HCT116 (cell line): ENCODE results near the gene IFI16. TPM values are rescaled to one million over a fixed set of nuclear protein-coding genes. Genes with fewer than 3 reads are reported as not detected.

Experiments used
- ATAC-seq: fragments of 200-7000 bp; cut with Tn5 transposase; 2 replicates; pipeline ENCODE4 v1.9.1; 2020; ENCODE audit warnings: mild to moderate bottlenecking, moderate library complexity
- BruUV-seq: library from RNA; stranded (reverse); fragments of 400-500 nt; replicated peaks from 2 replicates; lab custom pipeline; 2021; lab: Mats Ljungman, UMichigan
- CTCF ChIA-PET: fragments of 300-600 bp; sonication (Branson Sonifier 250); formaldehyde crosslinking; loops from one replicate; lab custom pipeline; 2021; ENCODE audit warnings: antibody characterized with exemption; lab: Charles Lee
- POLR2A ChIA-PET: fragments of 300-600, 350-600 bp; sonication (Branson Sonifier 250); formaldehyde crosslinking; loops from one replicate; lab custom pipeline; 2021; ENCODE audit warnings: antibody characterized with exemption; lab: Charles Lee
- RAD21 ChIA-PET, 2 experiments: fragments of 300-600 bp; sonication (Branson Sonifier 250); formaldehyde crosslinking; loops; one replicate each; lab custom pipeline; 2023; ENCODE audit warnings: low total read pairs in 2 of 2; ENCODE audit not compliant: uncharacterized antibody in 2 of 2, unreplicated experiment in 2 of 2, low non-redundant PET in 1 of 2; lab: Charles Lee
- DNase-seq: peaks from one replicate; pipeline ENCODE4 v3.0.0-alpha.2; 2010; ENCODE audit warnings: low read depth, low spot score
- H2AFZ ChIP-seq: fragments of 200-600 bp; shearing (Covaris generic), sonication (generic); 2 replicates; pipeline ENCODE4 v1.6.1; 2017; ENCODE audit warnings: low read depth, mixed run types, mixed read lengths, antibody characterized with exemption, low read length; ENCODE audit not compliant: poor library complexity, severe bottlenecking
- H3K27ac ChIP-seq: 2 replicates; pipeline ENCODE4 v1.5.1; 2012; ENCODE audit warnings: low read depth, low read length
- H3K27me3 ChIP-seq: fragments of 200-600 bp; sonication (generic); 2 replicates; pipeline ENCODE4 v1.6.1; 2016; ENCODE audit warnings: mixed run types, low read length, mixed read lengths; ENCODE audit not compliant: insufficient read depth
- H3K36me3 ChIP-seq, 2 experiments: fragments of 200-500 bp in 1 of 2; fragments of 200-600 bp in 1 of 2; sonication (Bioruptor generic) in 1 of 2; sonication (generic) in 1 of 2; 2 replicates each; pipeline versions ENCODE4 v1.5.1 to v1.6.1; 2014 to 2016; ENCODE audit warnings: low read length in 2 of 2, inconsistent platforms in 1 of 2, mixed read lengths in 1 of 2, mixed run types in 1 of 2; ENCODE audit not compliant: insufficient read depth in 2 of 2, control insufficient read depth in 1 of 2
- H3K4me1 ChIP-seq, 2 experiments: fragments of 200-600 bp in 1 of 2; sonication (generic) in 1 of 2; 2 replicates each; pipeline versions ENCODE4 v1.5.1 to v1.6.1; 2012 to 2017; ENCODE audit warnings: low read length in 2 of 2, inconsistent platforms in 1 of 2, mild to moderate bottlenecking in 1 of 2, mixed read lengths in 1 of 2, mixed run types in 1 of 2, moderate library complexity in 1 of 2; ENCODE audit not compliant: insufficient read depth in 2 of 2, control insufficient read depth in 1 of 2
- H3K4me2 ChIP-seq: fragments of 200-600 bp; sonication (generic); 2 replicates; pipeline ENCODE4 v1.6.1; 2017; ENCODE audit warnings: mixed run types, low read length, mixed read lengths
- H3K4me3 ChIP-seq, 2 experiments: fragments of 200-600 bp in 1 of 2; sonication (generic) in 1 of 2; replicated peaks in 1 of 2; 2 replicates each; pipeline ENCODE4 v1.5.1; 2011 to 2016; ENCODE audit warnings: low read length in 2 of 2, control low read depth in 1 of 2, low read depth in 1 of 2, mild to moderate bottlenecking in 1 of 2, mixed read lengths in 1 of 2, mixed run types in 1 of 2
- H3K79me2 ChIP-seq: fragments of 200-600 bp; sonication (generic); 2 replicates; pipeline ENCODE4 v1.6.1; 2017; ENCODE audit warnings: mild to moderate bottlenecking, mixed run types, low read length, moderate library complexity, mixed read lengths; ENCODE audit not compliant: insufficient read depth
- H3K9ac ChIP-seq: fragments of 200-600 bp; sonication (generic); 2 replicates; pipeline ENCODE4 v1.6.1; 2016; ENCODE audit warnings: low read length, mixed read lengths
- H3K9me2 ChIP-seq: fragments of 200-600 bp; sonication (generic), shearing (Covaris generic); 2 replicates; pipeline ENCODE4 v1.6.1; 2017; ENCODE audit warnings: mixed run types, mild to moderate bottlenecking, moderate library complexity; ENCODE audit not compliant: insufficient read depth
- H3K9me3 ChIP-seq, 2 experiments: fragments of 200-500 bp in 1 of 2; fragments of 200-600 bp in 1 of 2; sonication (Bioruptor generic) in 1 of 2; sonication (generic) in 1 of 2; 2 replicates each; pipeline ENCODE4 v1.6.1; 2014 to 2017; ENCODE audit warnings: low read length in 2 of 2, mixed read lengths in 2 of 2, inconsistent platforms in 1 of 2, low read depth in 1 of 2, mild to moderate bottlenecking in 1 of 2, mixed run types in 1 of 2, moderate library complexity in 1 of 2; ENCODE audit not compliant: control insufficient read depth in 1 of 2, insufficient read depth in 1 of 2
- H4K20me1 ChIP-seq: fragments of 200-600 bp; sonication (generic), shearing (Covaris generic); 2 replicates; pipeline ENCODE4 v1.6.1; 2017; ENCODE audit warnings: mixed run types, mild to moderate bottlenecking, moderate library complexity; ENCODE audit not compliant: insufficient read depth
- CBX3 ChIP-seq: IDR thresholded peaks from 2 replicates; pipeline ENCODE4 v1.6.1; 2012; ENCODE audit warnings: low read depth
- FOSL1 ChIP-seq: IDR thresholded peaks from 2 replicates; pipeline ENCODE4 v1.6.1; 2012; ENCODE audit warnings: low read depth
- MAX ChIP-seq: IDR thresholded peaks from 2 replicates; pipeline ENCODE4 v1.6.1; 2012
- REST ChIP-seq: IDR thresholded peaks from 2 replicates; pipeline ENCODE4 v1.6.1; 2012; ENCODE audit warnings: low read depth
- intact Hi-C: fragments of 100-400 bp; cut with micrococcal nuclease; formaldehyde crosslinking; loops from 2 replicates; pipeline ENCODE4 v1.10.0; 2022
- total RNA-seq: library from RNA; stranded (reverse); gene quantifications from one replicate; pipeline ENCODE4 v1.2.1, GENCODE V29; 2021; ENCODE audit not compliant: unreplicated experiment

The IFI16 gene
- total RNA-seq, 1 experiment from 2014 or later = 1.6 TPM

GRCh38 chr1:159067699-159068621 lies 58.3 kb downstream of the IFI16 start:
- no peaks in the 10 kb centered on the region for H4K20me1 ChIP-seq
- ATAC-seq = no peak
- no peak overlapping the region for H3K9ac ChIP-seq
- H3K27me3 ChIP-seq = peaks cover 10% of the 10 kb centered on the region; the same call in 1 of the 2 replicates
- no peaks in the 10 kb centered on the region for H3K36me3 ChIP-seq
- ChIA-PET CTCF (no interaction called here), POLR2A (no interaction called here)
- no TSS peak for BruUV-seq
- H3K4me1 ChIP-seq = no peaks in the 10 kb centered on the region
- no peaks in the 10 kb centered on the region for H3K9me3 ChIP-seq
- H2AFZ ChIP-seq = no peak overlapping the region
- intact Hi-C loops = no loop called here
- H3K27ac ChIP-seq = no peak overlapping the region
- no peak overlapping the region for H3K4me2 ChIP-seq
- H3K4me3 ChIP-seq = no peak overlapping the region
- no peaks in the 10 kb centered on the region for H3K9me2 ChIP-seq
- no peak for TF ChIP-seq MAX
- TF ChIP-seq, all 23 proteins: peak for 0
- RAD21 ChIA-PET = no interaction called here
- H3K79me2 ChIP-seq = no peaks in the 10 kb centered on the region
- no peak for DNase-seq

GRCh38 chr1:159068886-159069285 lies 59.2 kb downstream of the IFI16 start:
- no peak overlapping the region for H3K4me2 ChIP-seq
- no peaks in the 10 kb centered on the region for H3K79me2 ChIP-seq
- no peak overlapping the region for H3K27ac ChIP-seq
- ChIA-PET RAD21 (no interaction called here), POLR2A (no interaction called here), CTCF (interaction anchor here (1.4 kb wide), 1 partner anchor 9 kb away, joined by 3 read pairs; no protein-coding TSS in a partner anchor)
- no peaks in the 10 kb centered on the region for H4K20me1 ChIP-seq
- intact Hi-C loops = no loop called here
- no peak for DNase-seq
- H3K4me3 ChIP-seq = no peak overlapping the region
- TF ChIP-seq REST (no peak), CBX3 (no peak), FOSL1 (no peak)
- no peak for ATAC-seq
- H3K9ac ChIP-seq = no peak overlapping the region
- no peaks in the 10 kb centered on the region for H3K9me3 ChIP-seq
- H3K4me1 ChIP-seq = no peaks in the 10 kb centered on the region
- H2AFZ ChIP-seq = no peak overlapping the region
- H3K27me3 ChIP-seq = 0 out of 2 replicates have a peak, but pooled peaks cover 4% of the 10 kb centered on the region
- no peaks in the 10 kb centered on the region for H3K36me3 ChIP-seq
- H3K9me2 ChIP-seq = no peaks in the 10 kb centered on the region
- no TSS peak for BruUV-seq
